ENCODE results near the gene GPR160.
A peak's percentile ranks its signal among the peaks of the same experiment; 100 is the strongest.

Gene GPR160

GRCh38 chr3:170033489-170033888 is 4.3 kb upstream of the GPR160 start:
- TF ChIP-seq USF1 (IDR thresholded peaks at IDR 0.05) (peak; percentile 59), MAX (IDR thresholded peaks at IDR 0.05) (no peak), ZBTB7A (IDR thresholded peaks at IDR 0.05; ENCODE audit: low read depth) (no peak)

- TF ChIP-seq ZBTB7A (IDR thresholded peaks at IDR 0.05; ENCODE audit: low read depth) (peak; percentile 34; the same call in 1 of the 2 replicates), EGR1 (IDR thresholded peaks at IDR 0.05) (no peak)
These were observed 777 bp downstream of the GPR160 start for GRCh38 chr3:170038434-170039110.

GRCh38 chr3:170040418-170040817 is 2.6 kb downstream of the GPR160 start:
- no peak for TF ChIP-seq MAX (IDR thresholded peaks at IDR 0.05)
- no peak for TF ChIP-seq TEAD4 (IDR thresholded peaks at IDR 0.05)
- no peak for TF ChIP-seq RAD21 (IDR thresholded peaks at IDR 0.05; ENCODE audit: low read depth)
- no peak for TF ChIP-seq CREB1 (IDR thresholded peaks at IDR 0.05; ENCODE audit: low read depth)
- no peak for TF ChIP-seq EP300 (IDR thresholded peaks at IDR 0.05; ENCODE audit: borderline replicate concordance)
- no peak for TF ChIP-seq EGR1 (IDR thresholded peaks at IDR 0.05)
- TF ChIP-seq TAF1 (IDR thresholded peaks at IDR 0.05; ENCODE audit: low read depth) = no peak
- TF ChIP-seq TCF12 (IDR thresholded peaks at IDR 0.05; ENCODE audit: low read depth) = no peak
- TF ChIP-seq NFIC (IDR thresholded peaks at IDR 0.05) = no peak
- TF ChIP-seq REST (IDR thresholded peaks at IDR 0.05; ENCODE audit: low read depth) = no peak
- no peak for TF ChIP-seq FOXM1 (IDR thresholded peaks at IDR 0.05; ENCODE audit: borderline replicate concordance, low read depth)
- no peak for TF ChIP-seq ZBTB7A (IDR thresholded peaks at IDR 0.05; ENCODE audit: low read depth)
- no peak for TF ChIP-seq YY1 (IDR thresholded peaks at IDR 0.05; ENCODE audit: low read depth)
- TF ChIP-seq USF1 (IDR thresholded peaks at IDR 0.05) = no peak

- TF ChIP-seq YY1 (IDR thresholded peaks at IDR 0.05; ENCODE audit: low read depth) (no peak), NFIC (IDR thresholded peaks at IDR 0.05) (no peak), TCF12 (IDR thresholded peaks at IDR 0.05; ENCODE audit: low read depth) (no peak), TEAD4 (IDR thresholded peaks at IDR 0.05) (no peak), ZBTB7A (IDR thresholded peaks at IDR 0.05; ENCODE audit: low read depth) (no peak), MAX (IDR thresholded peaks at IDR 0.05) (no peak), USF1 (IDR thresholded peaks at IDR 0.05) (no peak), TAF1 (IDR thresholded peaks at IDR 0.05; ENCODE audit: low read depth) (no peak), CEBPB (IDR thresholded peaks at IDR 0.05) (no peak), FOXM1 (IDR thresholded peaks at IDR 0.05; ENCODE audit: borderline replicate concordance, low read depth) (no peak), EP300 (IDR thresholded peaks at IDR 0.05; ENCODE audit: borderline replicate concordance) (no peak), RAD21 (IDR thresholded peaks at IDR 0.05; ENCODE audit: low read depth) (no peak), EGR1 (IDR thresholded peaks at IDR 0.05) (no peak), REST (IDR thresholded peaks at IDR 0.05; ENCODE audit: low read depth) (no peak), CREB1 (IDR thresholded peaks at IDR 0.05; ENCODE audit: low read depth) (no peak)
These were observed 5.7 kb downstream of the GPR160 start for GRCh38 chr3:170043506-170043905.

GRCh38 chr3:170044271-170044670 is 6.5 kb downstream of the GPR160 start:
- no peak for TF ChIP-seq MAX (IDR thresholded peaks at IDR 0.05)
- TF ChIP-seq TCF12 (IDR thresholded peaks at IDR 0.05; ENCODE audit: low read depth) = no peak
- no peak for TF ChIP-seq NFIC (IDR thresholded peaks at IDR 0.05)
- no peak for TF ChIP-seq USF1 (IDR thresholded peaks at IDR 0.05)
- TF ChIP-seq FOXM1 (IDR thresholded peaks at IDR 0.05; ENCODE audit: borderline replicate concordance, low read depth) = no peak
- no peak for TF ChIP-seq CEBPB (IDR thresholded peaks at IDR 0.05)
- TF ChIP-seq REST (IDR thresholded peaks at IDR 0.05; ENCODE audit: low read depth) = no peak
- no peak for TF ChIP-seq EP300 (IDR thresholded peaks at IDR 0.05; ENCODE audit: borderline replicate concordance)
- TF ChIP-seq RAD21 (IDR thresholded peaks at IDR 0.05; ENCODE audit: low read depth) = no peak
- no peak for TF ChIP-seq TAF1 (IDR thresholded peaks at IDR 0.05; ENCODE audit: low read depth)
- TF ChIP-seq TEAD4 (IDR thresholded peaks at IDR 0.05) = no peak
- TF ChIP-seq ZBTB7A (IDR thresholded peaks at IDR 0.05; ENCODE audit: low read depth) = no peak
- TF ChIP-seq CREB1 (IDR thresholded peaks at IDR 0.05; ENCODE audit: low read depth) = no peak
- no peak for TF ChIP-seq YY1 (IDR thresholded peaks at IDR 0.05; ENCODE audit: low read depth)
- TF ChIP-seq EGR1 (IDR thresholded peaks at IDR 0.05) = no peak
